NCI-H1436 (cell line): Measurements from ENCODE around the gene PRUNE2.

Experiments
- DNase-seq: peaks from one replicate; lab custom pipeline; 2025; lab: John Stamatoyannopoulos, UW

The PRUNE2 gene

GRCh38 chr9:76571743-76572146 is 334.2 kb downstream of the PRUNE2 start:
- DNase-seq = no peak

- DNase-seq = no peak
Measured at GRCh38 chr9:76571288-76571687, 334.6 kb downstream of the PRUNE2 start.

- DNase-seq = no peak
Measured at GRCh38 chr9:76570826-76571225, 335.1 kb downstream of the PRUNE2 start.

GRCh38 chr9:76567086-76567485 is 338.8 kb downstream of the PRUNE2 start:
- DNase-seq = no peak

GRCh38 chr9:76564297-76564696 is 341.6 kb downstream of the PRUNE2 start:
- DNase-seq = no peak

GRCh38 chr9:76562511-76562911 is 343.4 kb downstream of the PRUNE2 start:
- no peak for DNase-seq

- DNase-seq = no peak
Measured at GRCh38 chr9:76561900-76562299, 344.0 kb downstream of the PRUNE2 start.
